HL-60/S4 (cell line): ENCODE results near the gene CD68.

Source experiments
- in situ Hi-C: fragments of 300-500 bp; cut with MboI; formaldehyde crosslinking; loops from 2 replicates; pipeline ENCODE4 v1.14.3; 2022; ENCODE audit warnings: low sequenced_read_pairs

CD68 gene, protein sequence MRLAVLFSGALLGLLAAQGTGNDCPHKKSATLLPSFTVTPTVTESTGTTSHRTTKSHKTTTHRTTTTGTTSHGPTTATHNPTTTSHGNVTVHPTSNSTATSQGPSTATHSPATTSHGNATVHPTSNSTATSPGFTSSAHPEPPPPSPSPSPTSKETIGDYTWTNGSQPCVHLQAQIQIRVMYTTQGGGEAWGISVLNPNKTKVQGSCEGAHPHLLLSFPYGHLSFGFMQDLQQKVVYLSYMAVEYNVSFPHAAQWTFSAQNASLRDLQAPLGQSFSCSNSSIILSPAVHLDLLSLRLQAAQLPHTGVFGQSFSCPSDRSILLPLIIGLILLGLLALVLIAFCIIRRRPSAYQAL

DNA sequence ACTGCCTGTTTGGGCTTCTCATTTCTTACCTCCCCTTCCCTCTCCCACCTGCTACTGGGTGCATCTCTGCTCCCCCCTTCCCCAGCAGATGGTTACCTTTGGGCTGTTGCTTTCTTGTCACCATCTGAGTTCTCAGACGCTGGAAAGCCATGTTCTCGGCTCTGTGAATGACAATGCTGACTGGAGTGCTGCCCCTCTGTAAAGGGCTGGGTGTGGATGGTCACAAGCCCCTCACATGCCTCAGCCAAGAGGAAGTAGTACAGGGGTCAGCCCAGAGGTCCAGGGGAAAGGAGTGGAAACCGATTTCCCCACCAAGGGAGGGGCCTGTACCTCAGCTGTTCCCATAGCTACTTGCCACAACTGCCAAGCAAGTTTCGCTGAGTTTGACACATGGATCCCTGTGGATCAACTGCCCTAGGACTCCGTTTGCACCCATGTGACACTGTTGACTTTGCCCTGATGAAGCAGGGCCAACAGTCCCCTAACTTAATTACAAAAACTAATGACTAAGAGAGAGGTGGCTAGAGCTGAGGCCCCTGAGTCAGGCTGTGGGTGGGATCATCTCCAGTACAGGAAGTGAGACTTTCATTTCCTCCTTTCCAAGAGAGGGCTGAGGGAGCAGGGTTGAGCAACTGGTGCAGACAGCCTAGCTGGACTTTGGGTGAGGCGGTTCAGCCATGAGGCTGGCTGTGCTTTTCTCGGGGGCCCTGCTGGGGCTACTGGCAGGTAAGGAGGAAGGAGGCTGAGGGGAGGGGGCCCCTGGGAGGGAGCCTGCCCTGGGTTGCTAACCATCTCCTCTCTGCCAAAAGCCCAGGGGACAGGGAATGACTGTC, at the start of gene CD68:
CD68 (plus strand) TSS at position 638 of the 833 bp plus-strand sequence; CDS start at position 678, 40 bp downstream.
- in situ Hi-C loops = no loop called here

DNA sequence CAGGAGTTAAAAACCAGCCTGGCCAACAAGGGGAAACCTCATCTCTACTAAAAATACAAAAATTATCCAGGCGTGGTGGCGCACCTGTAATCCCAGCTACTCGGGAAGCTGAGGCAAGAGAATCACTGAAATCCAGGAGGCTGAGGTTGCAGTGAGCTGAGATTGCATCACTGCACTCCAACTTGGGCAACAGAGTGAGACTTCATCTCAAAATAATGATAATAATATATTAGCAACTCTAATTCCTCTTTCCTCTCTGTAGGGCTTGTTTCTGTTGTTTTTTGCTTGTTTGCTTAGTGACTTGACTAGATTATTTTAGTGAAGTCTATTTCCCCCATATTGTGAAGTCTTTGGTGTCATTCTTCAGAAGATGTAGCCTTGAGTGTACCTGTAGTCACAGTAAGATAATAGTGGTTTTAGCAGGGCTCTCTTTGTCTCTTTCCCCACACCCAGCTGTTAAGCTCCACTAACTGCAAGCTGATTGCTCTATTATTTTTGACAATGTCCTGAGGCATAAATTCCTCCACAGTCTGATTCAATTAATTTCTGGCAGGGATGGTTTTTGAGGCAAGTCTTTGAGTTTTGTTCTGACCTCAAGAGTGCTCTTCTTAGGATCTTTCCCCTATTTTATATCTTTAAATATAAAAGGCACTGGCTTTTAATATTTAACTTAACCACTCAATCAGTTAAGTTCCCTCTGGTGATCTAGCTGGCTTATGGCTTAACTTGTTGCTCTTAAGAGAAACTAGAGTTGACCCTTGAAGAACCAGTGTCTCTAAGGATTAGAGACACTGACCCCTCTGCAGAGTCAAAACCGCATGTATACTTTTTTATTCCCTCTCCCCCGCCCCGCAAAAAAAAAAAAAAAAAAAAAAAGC, 49.2 kb upstream of the CD68 start:
- in situ Hi-C loops = no loop called here

GRCh38 chr17:7538050-7538449, 41.4 kb upstream of the CD68 start:
- in situ Hi-C loops = no loop called here

- in situ Hi-C loops = no loop called here
Measured at GRCh38 chr17:7538891-7539545, 40.4 kb upstream of the CD68 start.

GRCh38 chr17:7541074-7541621, 38.3 kb upstream of the CD68 start:
- in situ Hi-C loops = no loop called here

- in situ Hi-C loops = no loop called here
Measured at GRCh38 chr17:7544911-7545310, 34.5 kb upstream of the CD68 start.

- in situ Hi-C loops = no loop called here
Measured at GRCh38 chr17:7548585-7549400, 30.6 kb upstream of the CD68 start, which contains the start of gene TNFSF12. Gene TNFSF12 (plus strand): TSS chr17:7549058. CDS start chr17:7549154, 96 bp downstream.

DNA sequence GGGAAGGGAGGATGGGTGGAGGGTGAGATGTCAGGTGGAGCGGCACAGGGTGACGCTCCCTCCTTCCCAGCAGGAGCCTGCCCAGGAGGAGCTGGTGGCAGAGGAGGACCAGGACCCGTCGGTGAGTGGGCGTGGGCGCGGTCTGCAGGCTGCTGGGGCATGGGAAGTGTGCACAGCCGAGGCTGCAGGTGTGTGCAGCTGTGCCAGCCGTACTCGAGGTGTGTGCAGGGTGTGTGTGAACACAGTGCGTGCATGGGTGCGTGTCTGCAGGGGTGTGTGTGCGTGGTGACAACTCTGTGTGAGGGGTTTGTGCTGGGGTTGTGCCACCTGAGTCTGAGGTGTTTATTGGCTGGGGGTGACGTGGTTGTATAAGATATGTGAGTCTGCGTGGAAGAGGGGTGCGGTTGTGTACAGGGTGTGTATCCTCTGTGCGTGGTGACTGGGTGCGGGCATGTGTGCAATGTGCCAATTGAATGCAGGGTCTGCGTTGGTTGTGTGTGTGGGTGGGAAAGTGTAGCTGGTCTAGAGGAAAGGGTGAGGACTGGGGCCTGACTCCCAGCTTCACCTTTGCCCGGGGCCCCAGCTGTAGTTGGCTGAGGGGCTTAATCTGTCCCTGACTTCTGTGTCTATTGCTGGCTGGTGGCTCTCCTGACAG, 29.9 kb upstream of the CD68 start:
- in situ Hi-C loops = no loop called here

DNA sequence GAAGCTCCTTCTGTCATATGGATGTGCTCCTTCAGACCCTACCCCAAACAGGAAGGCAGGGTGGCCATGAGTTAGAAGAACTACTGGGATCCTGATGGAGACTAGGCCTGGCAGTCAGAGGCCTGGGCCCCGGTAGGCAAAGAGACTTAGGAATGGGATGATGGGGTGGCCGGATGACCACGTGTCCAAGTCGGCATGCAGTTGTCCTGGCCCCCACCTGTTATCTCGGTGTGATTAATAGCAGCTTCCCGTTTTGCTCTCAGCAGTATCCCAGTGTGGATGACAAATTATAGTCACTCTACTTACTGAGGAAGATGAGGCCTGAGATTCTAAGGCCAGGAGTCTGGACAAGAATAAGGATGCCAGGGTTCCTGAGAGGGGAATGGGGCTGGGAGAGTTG, 29.1 kb upstream of the CD68 start:
- in situ Hi-C loops = no loop called here

DNA sequence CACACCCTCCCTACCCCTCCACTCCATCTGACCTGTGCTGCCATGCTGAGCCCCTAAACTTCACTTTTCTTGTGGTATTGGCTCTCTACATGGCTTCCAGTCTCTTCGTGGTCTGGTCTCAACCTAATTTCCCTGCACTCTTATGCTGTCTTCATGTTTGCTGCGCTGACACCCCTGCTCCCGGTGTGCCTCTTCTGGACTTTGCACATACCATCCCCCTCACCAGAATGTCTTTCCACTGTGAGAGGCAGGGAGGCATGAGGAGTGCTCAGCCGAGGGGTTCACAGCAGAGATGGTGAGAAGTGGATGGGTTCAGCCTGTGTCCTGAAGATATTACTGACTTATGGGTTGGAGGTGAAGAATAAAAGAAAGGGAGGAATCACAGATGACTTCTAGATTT, 28.0 kb upstream of the CD68 start:
- in situ Hi-C loops = no loop called here

- in situ Hi-C loops = no loop called here
Measured at GRCh38 chr17:7552621-7553051, 26.8 kb upstream of the CD68 start.

DNA sequence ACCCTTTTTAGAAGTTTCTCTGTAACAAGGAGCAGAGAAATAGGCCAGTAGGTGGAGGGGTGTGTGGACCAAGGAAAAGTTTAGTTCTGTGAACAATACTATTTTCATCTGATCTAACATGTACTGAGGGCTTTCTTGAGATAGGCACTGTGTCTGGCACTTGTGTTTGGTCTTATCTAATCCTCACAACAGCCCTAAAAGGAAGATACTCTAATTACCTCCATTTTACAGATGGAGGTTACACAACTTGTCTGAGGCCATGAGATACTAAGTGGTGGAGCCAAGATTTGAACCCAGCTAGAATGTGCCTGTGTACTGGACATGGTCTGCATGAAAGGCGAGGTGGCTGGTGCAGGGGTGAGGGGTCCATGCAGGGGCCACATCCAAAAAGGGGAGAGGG, 26.1 kb upstream of the CD68 start:
- in situ Hi-C loops = no loop called here

DNA sequence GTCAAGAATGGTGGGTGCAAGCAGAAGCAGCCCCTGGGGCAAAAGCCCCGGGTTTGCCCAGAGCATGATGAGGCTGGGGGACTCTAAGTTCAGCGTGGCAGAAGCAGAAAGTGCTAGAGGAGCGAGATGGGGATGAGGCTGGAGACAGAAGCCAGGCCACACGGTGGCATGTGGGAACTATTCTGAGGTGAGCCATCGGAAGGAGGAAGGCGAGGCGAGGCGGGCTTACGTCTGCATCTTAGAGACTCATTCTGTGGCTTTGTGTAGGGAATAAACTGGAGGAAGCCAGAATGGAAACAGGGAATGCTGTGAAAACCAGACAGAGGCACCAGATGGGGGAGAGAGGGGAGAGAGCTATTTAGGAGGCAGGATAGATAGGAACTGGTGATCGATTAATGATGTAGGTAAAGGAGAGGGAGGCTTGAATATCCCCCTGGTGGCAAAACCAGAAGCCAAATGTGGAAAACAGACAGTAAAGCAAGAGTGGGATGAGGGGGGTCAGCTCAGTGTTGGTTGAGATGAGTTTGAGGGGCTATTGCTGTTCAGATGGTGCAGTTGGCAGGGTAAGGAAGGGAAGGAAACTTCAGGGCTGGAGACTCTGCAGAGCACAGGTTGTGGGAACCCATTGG, 24.0 kb upstream of the CD68 start:
- in situ Hi-C loops = no loop called here

DNA sequence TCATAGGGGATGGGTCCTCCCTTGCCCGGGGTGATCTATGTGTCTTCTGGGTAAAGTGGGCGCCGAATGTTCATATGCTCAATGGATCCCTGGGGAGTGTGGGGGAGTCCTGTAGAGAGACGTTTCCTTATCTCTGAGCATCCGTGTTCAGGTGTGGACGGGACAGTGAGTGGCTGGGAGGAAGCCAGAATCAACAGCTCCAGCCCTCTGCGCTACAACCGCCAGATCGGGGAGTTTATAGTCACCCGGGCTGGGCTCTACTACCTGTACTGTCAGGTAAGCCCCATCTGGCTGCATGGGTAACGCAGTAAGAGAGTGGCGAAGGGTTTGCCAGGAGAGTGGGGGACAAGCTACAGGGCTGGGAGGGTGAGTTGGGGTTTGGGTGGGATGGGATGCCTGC, 22.8 kb upstream of the CD68 start:
- in situ Hi-C loops = no loop called here

DNA sequence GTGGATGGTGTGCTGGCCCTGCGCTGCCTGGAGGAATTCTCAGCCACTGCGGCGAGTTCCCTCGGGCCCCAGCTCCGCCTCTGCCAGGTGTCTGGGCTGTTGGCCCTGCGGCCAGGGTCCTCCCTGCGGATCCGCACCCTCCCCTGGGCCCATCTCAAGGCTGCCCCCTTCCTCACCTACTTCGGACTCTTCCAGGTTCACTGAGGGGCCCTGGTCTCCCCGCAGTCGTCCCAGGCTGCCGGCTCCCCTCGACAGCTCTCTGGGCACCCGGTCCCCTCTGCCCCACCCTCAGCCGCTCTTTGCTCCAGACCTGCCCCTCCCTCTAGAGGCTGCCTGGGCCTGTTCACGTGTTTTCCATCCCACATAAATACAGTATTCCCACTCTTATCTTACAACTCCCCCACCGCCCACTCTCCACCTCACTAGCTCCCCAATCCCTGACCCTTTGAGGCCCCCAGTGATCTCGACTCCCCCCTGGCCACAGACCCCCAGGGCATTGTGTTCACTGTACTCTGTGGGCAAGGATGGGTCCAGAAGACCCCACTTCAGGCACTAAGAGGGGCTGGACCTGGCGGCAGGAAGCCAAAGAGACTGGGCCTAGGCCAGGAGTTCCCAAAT, 22.2 kb upstream of the CD68 start:
- in situ Hi-C loops = no loop called here

DNA sequence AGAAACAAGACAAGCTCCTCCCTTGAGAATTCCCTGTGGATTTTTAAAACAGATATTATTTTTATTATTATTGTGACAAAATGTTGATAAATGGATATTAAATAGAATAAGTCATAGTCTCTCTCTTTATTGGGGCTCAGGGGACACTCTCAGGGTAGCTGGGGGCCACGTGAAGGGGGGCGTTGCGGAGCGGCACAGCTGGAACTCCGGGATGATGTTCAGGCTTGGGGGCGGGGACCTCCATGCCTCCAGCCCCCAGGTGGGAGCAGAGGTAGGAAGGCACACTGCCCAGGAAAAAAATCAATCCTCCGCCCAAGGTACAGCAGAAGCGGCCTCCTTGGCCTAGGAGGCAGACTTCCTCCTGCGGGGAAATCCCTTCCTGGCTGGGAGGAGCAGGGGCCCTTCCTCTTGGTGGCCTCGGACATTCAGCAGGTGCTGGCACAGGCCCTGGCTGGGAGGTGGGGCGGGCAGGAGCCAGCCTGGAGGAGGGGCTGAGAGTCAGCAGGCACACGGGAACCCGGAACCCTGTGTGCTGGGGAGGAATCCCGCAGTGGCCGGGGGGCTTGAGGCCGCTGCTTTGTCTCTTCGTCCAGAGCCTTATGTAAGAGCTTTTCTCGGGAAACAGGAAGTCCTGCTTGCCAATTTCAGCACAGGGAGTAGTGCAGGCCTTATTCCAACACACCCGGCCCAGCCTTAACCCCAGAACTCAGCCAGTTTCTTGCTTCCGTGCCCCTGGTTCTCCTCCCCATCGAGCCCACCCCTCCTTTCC, 21.5 kb upstream of the CD68 start:
- in situ Hi-C loops = no loop called here
